ENCODE data around the gene GNPDA1.

The GNPDA1 gene

DNA sequence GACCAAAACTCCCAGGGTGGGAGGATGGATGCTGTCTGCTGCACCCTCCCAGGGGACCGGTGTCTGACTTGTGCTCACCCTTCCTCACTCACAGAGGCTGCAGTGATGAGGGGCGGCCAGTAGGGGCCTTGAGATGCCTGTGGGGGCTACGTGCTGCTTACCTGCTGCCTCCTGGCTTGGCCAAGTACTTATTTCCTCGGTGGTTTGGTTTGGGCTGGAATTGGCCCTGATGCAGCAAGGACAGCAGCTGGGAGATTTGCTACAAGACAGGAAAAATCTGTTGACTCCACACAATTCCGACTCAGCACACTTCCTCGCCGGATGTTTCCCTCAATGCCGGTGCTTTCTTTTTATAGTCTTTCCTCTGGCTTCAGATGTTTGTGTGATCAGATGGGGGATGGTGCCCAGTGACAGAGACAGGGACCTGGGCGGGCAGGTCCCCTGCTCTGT is 61.5 kb downstream of the GNPDA1 start:
- DNase-seq, result peak; percentile 43

Measured in CD4-positive, alpha-beta T cell treated with Interleukin-17A for 4 hours (primary cell).